ENCODE results near the gene IGSF21.

IGSF21 gene

DNA sequence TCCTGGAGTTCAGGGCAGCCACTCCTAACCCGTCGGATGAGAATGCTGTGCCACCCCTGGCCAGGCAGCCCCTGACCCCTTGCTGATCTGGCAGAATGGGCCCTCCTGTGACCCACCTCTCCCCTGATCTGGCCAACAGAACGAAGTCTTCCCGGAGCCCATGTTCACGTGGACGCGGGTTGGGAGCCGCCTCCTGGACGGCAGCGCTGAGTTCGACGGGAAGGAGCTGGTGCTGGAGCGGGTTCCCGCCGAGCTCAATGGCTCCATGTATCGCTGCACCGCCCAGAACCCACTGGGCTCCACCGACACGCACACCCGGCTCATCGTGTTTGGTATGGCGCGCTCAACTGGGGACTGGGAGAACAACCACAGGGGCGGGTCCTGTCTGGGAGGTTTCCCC, 269.1 kb downstream of the IGSF21 start:
- DNase-seq, result no peak

DNA sequence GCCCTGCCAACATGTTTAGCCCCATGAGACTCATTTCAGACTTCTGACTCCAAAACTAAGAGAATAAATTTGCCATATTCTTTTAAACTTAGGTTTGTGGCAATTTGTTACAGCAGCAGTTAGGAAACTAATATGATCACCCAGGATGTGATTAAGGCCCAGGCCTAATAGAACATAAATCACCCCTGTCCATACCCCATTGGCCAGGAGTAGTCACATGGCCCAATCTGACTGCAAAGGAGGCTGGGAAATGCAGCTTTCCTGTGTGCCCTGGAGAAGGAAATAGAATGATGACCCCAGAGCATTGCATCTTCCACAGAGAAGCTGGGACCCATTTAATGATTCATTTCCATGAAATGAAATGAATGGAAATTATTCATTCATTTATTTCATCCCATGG, 272.7 kb downstream of the IGSF21 start:
- DNase-seq, result no peak

GRCh38 chr1:18384059-18384458, 276.5 kb downstream of the IGSF21 start:
- DNase-seq, result no peak

GRCh38 chr1:18384471-18384870, 276.9 kb downstream of the IGSF21 start:
- DNase-seq, result peak; percentile 46

- peak; percentile 90 for DNase-seq
Observed at GRCh38 chr1:18385239-18385790, 277.7 kb downstream of the IGSF21 start.

GRCh38 chr1:18386591-18386990, 279.0 kb downstream of the IGSF21 start:
- no peak for DNase-seq

DNA sequence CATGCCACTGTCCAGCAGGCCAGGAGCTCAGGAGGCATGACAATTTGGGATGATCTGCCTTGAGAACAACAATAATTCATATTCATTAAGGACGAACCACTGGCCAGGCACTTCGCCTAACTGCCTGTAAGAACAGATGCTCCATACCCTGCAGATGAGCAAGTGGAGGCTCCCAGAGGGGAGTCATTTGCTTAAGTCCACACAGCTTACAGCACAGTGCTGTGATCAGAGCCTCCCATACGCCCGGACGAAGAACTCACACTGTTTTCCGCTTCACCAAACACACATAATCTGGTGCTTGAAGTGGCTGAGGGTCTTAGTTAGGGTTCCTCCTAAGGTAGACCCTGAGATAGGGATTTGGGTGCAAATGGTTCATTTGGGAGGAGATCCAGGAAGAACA, 279.7 kb downstream of the IGSF21 start:
- no peak for DNase-seq

DNA sequence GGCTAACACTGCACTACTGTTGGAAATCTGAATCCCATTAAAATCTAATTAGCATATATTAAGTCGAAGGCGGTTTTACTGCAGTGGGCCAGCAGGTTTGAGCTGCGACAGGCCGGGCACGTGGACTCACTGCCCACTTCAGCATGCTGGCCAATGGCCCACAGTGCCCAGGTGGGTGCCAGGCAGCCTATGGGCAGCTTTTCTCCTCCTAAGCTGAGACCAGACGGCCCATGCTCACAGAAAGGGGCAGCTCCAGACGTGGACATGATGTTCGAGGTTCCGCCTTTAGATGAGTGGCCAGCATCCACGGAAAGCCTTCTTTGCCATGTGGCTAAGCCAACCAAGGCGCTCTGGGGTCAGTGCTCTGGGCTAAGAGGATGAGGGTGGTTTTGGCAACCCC, 283.4 kb downstream of the IGSF21 start:
- no peak for DNase-seq

- no peak for DNase-seq
Observed at GRCh38 chr1:18394563-18395156, 287.1 kb downstream of the IGSF21 start.

GRCh38 chr1:18396247-18396980, 288.8 kb downstream of the IGSF21 start:
- DNase-seq, result no peak

- no peak for DNase-seq
Observed at GRCh38 chr1:18397641-18398040, 290.0 kb downstream of the IGSF21 start.

DNA sequence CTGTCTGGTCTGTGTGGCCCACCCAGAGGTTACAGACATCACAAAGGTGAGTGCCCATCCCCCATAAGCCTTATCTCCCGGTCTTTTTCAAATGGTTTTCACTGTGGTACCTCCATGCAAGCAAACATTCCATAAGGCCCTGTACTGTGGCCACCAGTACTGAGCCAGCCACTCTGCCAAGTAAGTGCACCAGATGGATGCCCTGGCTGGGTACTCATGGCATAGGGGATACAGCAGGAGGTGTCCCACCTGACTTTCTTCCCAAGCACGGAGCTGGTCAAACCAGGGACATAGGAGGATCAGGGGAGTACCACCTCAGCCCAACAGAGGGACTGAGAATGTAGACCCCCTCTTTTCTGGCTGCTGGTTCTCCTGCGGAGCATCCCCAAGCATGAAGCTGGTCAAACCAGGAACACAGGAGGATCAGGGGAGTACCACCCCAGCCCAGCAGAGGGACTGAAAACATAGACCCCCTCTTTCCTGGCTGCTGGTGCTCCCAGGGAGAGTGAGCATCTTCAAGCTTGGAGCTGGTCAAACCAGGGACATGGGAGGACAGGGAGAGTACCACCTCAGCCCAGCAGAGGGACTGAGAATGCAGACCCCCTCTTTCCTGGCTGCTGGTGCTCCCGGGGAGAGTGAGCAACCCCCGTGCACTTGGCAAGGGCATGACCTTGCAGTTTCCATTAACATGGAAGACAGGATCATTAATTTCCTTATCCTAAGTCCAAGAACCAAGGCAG, 291.4 kb downstream of the IGSF21 start:
- no peak for DNase-seq

DNA sequence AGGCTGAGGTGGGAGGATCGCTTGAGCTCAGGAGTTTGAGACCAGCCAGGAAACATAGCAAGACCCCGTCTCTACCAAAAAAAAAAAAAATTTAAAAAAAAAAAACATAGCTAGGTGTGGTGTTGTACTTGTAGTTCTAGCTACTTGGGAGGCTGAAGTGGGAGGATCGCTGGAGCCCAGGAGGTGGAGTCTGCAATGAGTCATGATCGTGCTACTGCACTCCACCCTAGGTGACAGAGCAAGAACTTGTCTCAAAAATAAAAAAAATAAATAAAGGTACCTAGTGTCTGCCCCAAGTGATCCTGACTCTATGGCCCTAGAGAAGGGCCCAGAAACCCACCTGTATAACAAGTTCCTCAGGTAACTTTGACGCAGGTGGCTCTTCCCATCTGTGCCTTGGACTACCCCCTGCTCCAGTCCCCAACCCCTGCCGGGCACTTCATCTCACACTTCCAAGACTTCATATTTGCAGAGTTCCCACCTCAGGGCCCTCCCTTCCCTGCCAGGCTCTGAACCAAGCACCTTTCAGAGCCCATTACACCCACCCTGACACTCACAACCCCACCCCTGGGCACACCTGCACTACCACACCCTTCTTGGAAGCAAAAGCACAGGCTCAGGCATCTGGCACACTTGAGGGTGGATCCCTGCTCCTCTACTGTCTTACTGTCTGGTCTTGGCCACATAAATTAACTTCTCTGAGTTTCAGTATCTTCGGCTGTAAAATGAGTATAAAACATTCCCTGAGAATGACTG, 292.9 kb downstream of the IGSF21 start:
- no peak for DNase-seq

GRCh38 chr1:18401921-18402320, 294.3 kb downstream of the IGSF21 start:
- DNase-seq, result no peak

GRCh38 chr1:18404460-18404859, 296.9 kb downstream of the IGSF21 start:
- DNase-seq, result no peak

- no peak for DNase-seq
Observed at GRCh38 chr1:18407166-18408045, 299.8 kb downstream of the IGSF21 start.

DNA sequence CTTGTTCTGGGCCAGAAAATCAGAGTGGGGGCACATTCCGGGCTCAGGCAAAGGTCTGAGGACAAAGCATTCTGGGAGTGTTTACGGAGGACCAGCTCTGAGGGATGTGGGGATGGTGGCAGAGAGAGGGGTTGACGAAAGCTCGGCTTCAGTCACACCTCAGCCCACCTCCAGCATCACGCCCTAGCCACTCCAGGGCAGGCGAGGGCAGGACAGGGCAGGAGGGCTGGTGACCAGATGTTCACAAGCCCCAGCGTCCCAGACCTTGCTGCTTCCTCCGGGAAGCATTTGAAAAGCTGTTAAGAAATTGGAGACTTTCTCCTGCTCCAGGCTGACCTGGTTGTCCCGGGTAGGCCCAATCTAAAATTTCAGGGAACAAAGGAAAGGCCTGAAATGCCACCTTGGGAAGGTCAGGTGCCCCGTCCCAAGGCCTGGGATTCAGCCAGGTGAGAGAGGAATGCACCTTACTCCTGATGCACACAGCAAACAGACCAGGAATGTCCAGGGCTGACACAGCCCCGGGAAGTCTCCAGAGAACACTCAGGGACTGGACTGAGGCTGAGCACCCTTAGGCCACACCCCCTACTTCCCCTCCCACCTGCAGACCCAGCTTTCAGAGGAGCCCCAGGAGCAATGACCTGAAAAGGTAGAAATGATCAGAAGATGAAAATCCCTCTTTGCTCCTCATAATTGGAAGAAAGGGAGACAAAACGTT, 301.2 kb downstream of the IGSF21 start:
- no peak for DNase-seq

- DNase-seq, result no peak
Observed at GRCh38 chr1:18409609-18410237, 302.1 kb downstream of the IGSF21 start.

DNA sequence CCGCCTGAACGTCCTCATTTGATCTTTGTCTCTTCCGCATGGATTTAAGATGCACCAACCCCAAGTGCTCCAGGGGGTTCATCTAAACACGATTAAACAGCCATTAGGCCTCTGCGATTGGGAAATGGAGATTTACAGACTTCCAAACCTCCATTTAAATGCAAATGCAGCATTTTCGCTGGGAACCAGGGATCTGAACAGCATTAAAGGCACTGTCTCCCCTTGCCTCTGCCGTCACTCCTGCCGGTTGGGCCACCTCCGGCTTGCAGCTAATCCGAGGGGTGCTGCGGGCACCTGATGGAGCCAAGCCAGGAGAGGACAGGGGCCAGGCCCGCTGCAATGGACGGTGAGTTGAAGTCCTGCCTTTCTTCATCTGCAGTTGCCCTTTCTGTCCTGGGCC, 302.8 kb downstream of the IGSF21 start:
- DNase-seq, result no peak

DNA sequence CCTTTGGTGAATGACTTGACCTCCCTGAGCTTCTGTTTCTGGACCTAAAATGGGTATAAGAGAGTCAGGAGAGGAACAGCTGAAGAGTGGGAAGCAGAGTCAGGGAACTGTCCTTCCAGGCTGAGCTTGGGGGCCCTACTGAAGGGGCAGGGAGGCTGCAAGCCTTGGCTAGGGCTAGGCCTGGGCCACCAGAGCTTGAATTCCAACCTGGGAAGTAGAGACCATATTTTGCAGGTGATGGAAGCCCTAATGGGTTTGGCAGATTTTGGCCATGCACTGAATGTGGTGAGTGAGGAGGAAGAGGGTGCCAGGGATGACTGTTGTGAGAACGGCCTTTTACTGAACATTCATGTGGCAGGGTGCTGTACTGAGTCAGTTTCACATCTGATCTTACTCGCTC, 303.7 kb downstream of the IGSF21 start:
- no peak for DNase-seq

Data from femur (tissue), 1 donor.